GM23338 (cell line): Measurements from ENCODE around the gene TYMP. TPM values are rescaled to one million over a fixed set of nuclear protein-coding genes. Genes with fewer than 3 reads are reported as not detected.

Experiments used
- ATAC-seq: fragments of 200-7000 bp; cut with Tn5 transposase; 3 replicates; pipeline ENCODE4 v1.9.1; 2020
- DNase-seq: peaks from one replicate; pipeline ENCODE4 v3.0.0-alpha.2; 2015; ENCODE audit warnings: low spot score
- H2AFZ ChIP-seq: fragments of 200-600 bp; sonication (generic); 2 replicates; pipeline ENCODE4 v1.8.0; 2016; ENCODE audit warnings: antibody characterized with exemption, mild to moderate bottlenecking, moderate library complexity
- H3F3A ChIP-seq: fragments of 200-600 bp; sonication (generic); replicated peaks from 2 replicates; pipeline ENCODE4 v1.8.0; 2017; ENCODE audit warnings: antibody characterized with exemption, mixed run types, low read depth
- H3K27ac ChIP-seq: fragments of 200-600 bp; sonication (generic); 2 replicates; pipeline ENCODE4 v1.6.1; 2016; ENCODE audit warnings: low read depth
- H3K27me3 ChIP-seq: fragments of 200-600 bp; sonication (generic); 2 replicates; pipeline ENCODE4 v1.8.0; 2016; ENCODE audit warnings: mild to moderate bottlenecking, mixed run types, moderate library complexity; ENCODE audit not compliant: insufficient read depth
- H3K36me3 ChIP-seq: fragments of 200-600 bp; sonication (generic); 2 replicates; pipeline ENCODE4 v1.8.0; 2016; ENCODE audit warnings: mild to moderate bottlenecking; ENCODE audit not compliant: insufficient read depth
- H3K4me1 ChIP-seq: fragments of 200-600 bp; sonication (generic); 2 replicates; pipeline ENCODE4 v1.8.0; 2016; ENCODE audit warnings: mild to moderate bottlenecking, moderate library complexity; ENCODE audit not compliant: insufficient read depth
- H3K4me2 ChIP-seq: fragments of 200-600 bp; sonication (generic); 2 replicates; pipeline ENCODE4 v1.7.1; 2017; ENCODE audit warnings: mixed run types
- H3K4me3 ChIP-seq: fragments of 200-600 bp; sonication (generic); 2 replicates; pipeline ENCODE4 v1.6.1; 2016; ENCODE audit warnings: mixed run types
- H3K79me2 ChIP-seq: fragments of 200-600 bp; sonication (generic); replicated peaks from 2 replicates; pipeline ENCODE4 v1.8.0; 2017; ENCODE audit warnings: mild to moderate bottlenecking; ENCODE audit not compliant: insufficient read depth
- H3K9me2 ChIP-seq: fragments of 200-600 bp; sonication (generic); 2 replicates; pipeline ENCODE4 v1.8.0; 2017; ENCODE audit not compliant: insufficient read depth
- H4K20me1 ChIP-seq: fragments of 200-600 bp; sonication (generic); replicated peaks from 2 replicates; pipeline ENCODE4 v1.8.0; 2017; ENCODE audit warnings: mild to moderate bottlenecking; ENCODE audit not compliant: insufficient read depth
- H3K27ac Mint-ChIP-seq: 2 replicates; pipeline ENCODE4 v1.8.0; 2020; ENCODE audit warnings: inconsistent platforms, mild to moderate bottlenecking, moderate library complexity, mixed read lengths
- H3K27me3 Mint-ChIP-seq: 3 replicates; pipeline ENCODE4 v1.8.0; 2022; ENCODE audit warnings: low read depth, mild to moderate bottlenecking, moderate library complexity, mixed read lengths, inconsistent platforms; ENCODE audit not compliant: insufficient read depth, poor library complexity
- H3K36me3 Mint-ChIP-seq: 3 replicates; pipeline ENCODE4 v1.8.0; 2021; ENCODE audit warnings: low read depth, mild to moderate bottlenecking, inconsistent platforms, moderate library complexity, mixed read lengths
- H3K4me1 Mint-ChIP-seq: 3 replicates; pipeline ENCODE4 v1.8.0; 2020; ENCODE audit warnings: mild to moderate bottlenecking, inconsistent platforms, mixed read lengths
- H3K4me3 Mint-ChIP-seq: 3 replicates; pipeline ENCODE4 v1.8.0; 2021; ENCODE audit warnings: moderate library complexity, mild to moderate bottlenecking, inconsistent platforms, mixed read lengths
- H3K9me3 Mint-ChIP-seq: 3 replicates; pipeline ENCODE4 v1.8.0; 2020; ENCODE audit warnings: moderate library complexity, mild to moderate bottlenecking, inconsistent platforms, mixed read lengths
- CREB1 ChIP-seq: fragments of 250-450 bp; sonication (Bioruptor Pico); IDR thresholded peaks from 2 replicates; pipeline ENCODE4 v1.5.0; 2020; ENCODE audit warnings: low read depth, mild to moderate bottlenecking, moderate library complexity
- EZH2phosphoT487 ChIP-seq: fragments of 200-600 bp; sonication (generic); IDR thresholded peaks from one replicate; pipeline ENCODE4 v1.8.1; 2018; ENCODE audit warnings: antibody characterized with exemption; ENCODE audit not compliant: unreplicated experiment
- NANOG ChIP-seq: IDR thresholded peaks from 2 replicates; pipeline ENCODE4 v1.6.1; 2016; ENCODE audit warnings: antibody characterized with exemption, borderline replicate concordance
- POLR2AphosphoS5 ChIP-seq: IDR thresholded peaks from 2 replicates; pipeline ENCODE4 v1.6.1; 2016; ENCODE audit warnings: antibody characterized with exemption, low read depth
- STAT1 ChIP-seq: IDR thresholded peaks from one replicate; pipeline ENCODE4 v1.6.1; 2016; ENCODE audit warnings: antibody characterized with exemption; ENCODE audit not compliant: unreplicated experiment
- ZNF114 ChIP-seq: fragments of 250-450 bp; sonication (Bioruptor Pico); IDR thresholded peaks from 2 replicates; pipeline ENCODE4 v1.5.0; 2020; ENCODE audit warnings: mild to moderate bottlenecking, moderate library complexity
- ZNF331 ChIP-seq: fragments of 250-450 bp; sonication (Bioruptor Pico); IDR thresholded peaks from 2 replicates; pipeline ENCODE4 v1.5.0; 2020; ENCODE audit warnings: low read depth, mild to moderate bottlenecking, moderate library complexity
- polyA plus RNA-seq: library from polyadenylated mRNA; unstranded; fragments of >200 nt; fragmentation: Nextera tagmentation; extraction: Ambion mirVana; gene quantifications from 2 replicates; pipeline ENCODE4 v1.2.1, GENCODE V29; 2016
- total RNA-seq: library from RNA; depleted of rRNA; stranded (reverse); fragments of >200 nt; shearing (Covaris generic); gene quantifications from 2 replicates; pipeline ENCODE4 v1.2.3, GENCODE V29; 2014
- TF ChIP-seq, protein P1 (sequence below), 2 experiments: fragments of 200-600 bp in 1 of 2; sonication (generic) in 1 of 2; conservative IDR thresholded peaks; 2 replicates each; pipeline versions ENCODE4 v1.5.1 to v1.6.1; 2016 to 2017; ENCODE audit warnings: antibody characterized with exemption in 2 of 2, low read depth in 2 of 2, mild to moderate bottlenecking in 2 of 2, moderate library complexity in 1 of 2
- TF ChIP-seq, protein P2 (sequence below): IDR thresholded peaks from one replicate; pipeline ENCODE4 v1.6.1; 2018; ENCODE audit warnings: antibody characterized with exemption; ENCODE audit not compliant: unreplicated experiment

TYMP gene
- total and polyA plus RNA-seq, 2 experiments from 2014 or later, result 0.28 to 1.8 TPM

DNA sequence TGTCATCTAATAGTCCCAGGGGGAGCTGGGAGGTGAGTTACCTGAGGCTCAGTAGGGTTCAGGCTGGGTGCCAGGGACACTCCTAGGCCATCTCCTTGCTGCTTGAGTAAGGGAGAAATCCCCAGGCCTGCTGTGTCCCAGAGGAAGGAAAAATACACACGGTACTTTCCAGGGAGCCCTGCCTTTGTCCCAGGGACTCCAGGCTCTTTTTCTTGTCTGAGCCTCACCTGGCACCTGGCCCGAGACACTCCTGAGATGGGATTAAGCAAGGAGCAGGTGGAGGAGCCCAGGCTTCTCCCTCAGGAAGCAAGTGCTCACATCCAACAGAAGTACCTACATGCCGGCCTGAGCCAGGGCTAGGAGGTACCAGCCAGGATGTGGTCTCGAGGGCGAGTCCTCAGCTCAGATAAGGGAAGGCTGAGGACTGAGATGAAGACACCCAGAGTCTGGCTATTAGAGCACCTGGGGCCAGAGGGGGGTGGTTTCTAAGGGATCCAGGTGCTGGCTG lies 15.0 kb upstream of the TYMP start:
- Histone ChIP-seq H3K4me3 (peak overlapping the region; percentile 44; the same call in 1 of the 2 replicates), H3F3A (peaks cover 7% of the 10 kb centered on the region; the same call in 1 of the 2 replicates), H3K27me3 (peaks cover 39% of the 10 kb centered on the region), H3K9me2 (no peaks in the 10 kb centered on the region), H3K4me2 (peak overlapping the region; percentile 73; the same call in 1 of the 2 replicates), H3K36me3 (no peaks in the 10 kb centered on the region), H2AFZ (peak overlapping the region; percentile 91), H4K20me1 (no peaks in the 10 kb centered on the region), H3K27ac (no peak overlapping the region), H3K79me2 (no peaks in the 10 kb centered on the region), H3K4me1 (no peaks in the 10 kb centered on the region; the same call in 1 of the 2 replicates)
- Mint-ChIP-seq H3K9me3 (no peaks in the 10 kb centered on the region), H3K27me3 (peaks cover 30% of the 10 kb centered on the region), H3K4me3 (no peak overlapping the region), H3K4me1 (no peaks in the 10 kb centered on the region), H3K27ac (no peak overlapping the region), H3K36me3 (no peaks in the 10 kb centered on the region)
- TF ChIP-seq STAT1, result no peak
- no peak for TF ChIP-seq ZNF114
- no peak for TF ChIP-seq CREB1 (CRISPR knock-in tag)
- no peak for TF ChIP-seq POLR2AphosphoS5
- DNase-seq, result no peak
- no peak for ATAC-seq

GRCh38 chr22:50544078-50544745 lies 14.4 kb upstream of the TYMP start:
- H3K4me1 ChIP-seq, result no peaks in the 10 kb centered on the region; the same call in 1 of the 2 replicates
- peak overlapping the region; percentile 91 for H2AFZ ChIP-seq
- no peaks in the 10 kb centered on the region for H3K9me2 ChIP-seq
- peak overlapping the region; percentile 73 for H3K4me2 ChIP-seq
- H3K27me3 ChIP-seq, result peaks cover 39% of the 10 kb centered on the region
- Mint-ChIP-seq H3K4me3 (peak overlapping the region; percentile 51; the same call in 2 of the 3 replicates), H3K4me1 (no peaks in the 10 kb centered on the region), H3K9me3 (no peaks in the 10 kb centered on the region), H3K27me3 (peaks cover 30% of the 10 kb centered on the region), H3K27ac (no peak overlapping the region), H3K36me3 (no peaks in the 10 kb centered on the region)
- H3K27ac ChIP-seq, result no peak overlapping the region
- H4K20me1 ChIP-seq, result no peaks in the 10 kb centered on the region
- no peaks in the 10 kb centered on the region for H3K36me3 ChIP-seq
- TF ChIP-seq CREB1 (CRISPR knock-in tag), result peak; percentile 70
- TF ChIP-seq, protein P1, sequence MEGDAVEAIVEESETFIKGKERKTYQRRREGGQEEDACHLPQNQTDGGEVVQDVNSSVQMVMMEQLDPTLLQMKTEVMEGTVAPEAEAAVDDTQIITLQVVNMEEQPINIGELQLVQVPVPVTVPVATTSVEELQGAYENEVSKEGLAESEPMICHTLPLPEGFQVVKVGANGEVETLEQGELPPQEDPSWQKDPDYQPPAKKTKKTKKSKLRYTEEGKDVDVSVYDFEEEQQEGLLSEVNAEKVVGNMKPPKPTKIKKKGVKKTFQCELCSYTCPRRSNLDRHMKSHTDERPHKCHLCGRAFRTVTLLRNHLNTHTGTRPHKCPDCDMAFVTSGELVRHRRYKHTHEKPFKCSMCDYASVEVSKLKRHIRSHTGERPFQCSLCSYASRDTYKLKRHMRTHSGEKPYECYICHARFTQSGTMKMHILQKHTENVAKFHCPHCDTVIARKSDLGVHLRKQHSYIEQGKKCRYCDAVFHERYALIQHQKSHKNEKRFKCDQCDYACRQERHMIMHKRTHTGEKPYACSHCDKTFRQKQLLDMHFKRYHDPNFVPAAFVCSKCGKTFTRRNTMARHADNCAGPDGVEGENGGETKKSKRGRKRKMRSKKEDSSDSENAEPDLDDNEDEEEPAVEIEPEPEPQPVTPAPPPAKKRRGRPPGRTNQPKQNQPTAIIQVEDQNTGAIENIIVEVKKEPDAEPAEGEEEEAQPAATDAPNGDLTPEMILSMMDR (conservative IDR thresholded peaks at IDR 0.05; ENCODE audit: low read depth in 2 of 2), result peak; percentile 58 to 69
- TF ChIP-seq NANOG, result no peak
- DNase-seq (peak; percentile 93), ATAC-seq (peak; percentile 84)
- no peaks in the 10 kb centered on the region for H3K79me2 ChIP-seq
- peak overlapping the region; percentile 44 for H3K4me3 ChIP-seq
- H3F3A ChIP-seq, result peaks cover 7% of the 10 kb centered on the region; the same call in 1 of the 2 replicates

GRCh38 chr22:50542416-50542927 lies 12.7 kb upstream of the TYMP start:
- Histone ChIP-seq H3K4me3 (no peak overlapping the region), H3K4me2 (no peak overlapping the region)
- ATAC-seq, result no peak
- TF ChIP-seq EZH2phosphoT487 (no peak), ZNF114 (no peak), ZNF331 (CRISPR knock-in tag) (no peak), POLR2AphosphoS5 (no peak), NANOG (no peak), STAT1 (no peak)
- TF ChIP-seq, protein P1 (conservative IDR thresholded peaks at IDR 0.05; ENCODE audit: low read depth in 2 of 2), result no peak
- TF ChIP-seq, protein P2, sequence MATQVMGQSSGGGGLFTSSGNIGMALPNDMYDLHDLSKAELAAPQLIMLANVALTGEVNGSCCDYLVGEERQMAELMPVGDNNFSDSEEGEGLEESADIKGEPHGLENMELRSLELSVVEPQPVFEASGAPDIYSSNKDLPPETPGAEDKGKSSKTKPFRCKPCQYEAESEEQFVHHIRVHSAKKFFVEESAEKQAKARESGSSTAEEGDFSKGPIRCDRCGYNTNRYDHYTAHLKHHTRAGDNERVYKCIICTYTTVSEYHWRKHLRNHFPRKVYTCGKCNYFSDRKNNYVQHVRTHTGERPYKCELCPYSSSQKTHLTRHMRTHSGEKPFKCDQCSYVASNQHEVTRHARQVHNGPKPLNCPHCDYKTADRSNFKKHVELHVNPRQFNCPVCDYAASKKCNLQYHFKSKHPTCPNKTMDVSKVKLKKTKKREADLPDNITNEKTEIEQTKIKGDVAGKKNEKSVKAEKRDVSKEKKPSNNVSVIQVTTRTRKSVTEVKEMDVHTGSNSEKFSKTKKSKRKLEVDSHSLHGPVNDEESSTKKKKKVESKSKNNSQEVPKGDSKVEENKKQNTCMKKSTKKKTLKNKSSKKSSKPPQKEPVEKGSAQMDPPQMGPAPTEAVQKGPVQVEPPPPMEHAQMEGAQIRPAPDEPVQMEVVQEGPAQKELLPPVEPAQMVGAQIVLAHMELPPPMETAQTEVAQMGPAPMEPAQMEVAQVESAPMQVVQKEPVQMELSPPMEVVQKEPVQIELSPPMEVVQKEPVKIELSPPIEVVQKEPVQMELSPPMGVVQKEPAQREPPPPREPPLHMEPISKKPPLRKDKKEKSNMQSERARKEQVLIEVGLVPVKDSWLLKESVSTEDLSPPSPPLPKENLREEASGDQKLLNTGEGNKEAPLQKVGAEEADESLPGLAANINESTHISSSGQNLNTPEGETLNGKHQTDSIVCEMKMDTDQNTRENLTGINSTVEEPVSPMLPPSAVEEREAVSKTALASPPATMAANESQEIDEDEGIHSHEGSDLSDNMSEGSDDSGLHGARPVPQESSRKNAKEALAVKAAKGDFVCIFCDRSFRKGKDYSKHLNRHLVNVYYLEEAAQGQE, result no peak

More at GRCh38 chr22:50542416-50542927, 12.7 kb upstream of the TYMP start:
- Mint-ChIP-seq H3K4me3 (no peak overlapping the region), H3K27ac (no peak overlapping the region), H3K27me3 (peaks cover 28% of the 10 kb centered on the region), H3K4me1 (no peaks in the 10 kb centered on the region), H3K36me3 (no peaks in the 10 kb centered on the region), H3K9me3 (no peaks in the 10 kb centered on the region)
- Histone ChIP-seq H4K20me1 (no peaks in the 10 kb centered on the region), H3K79me2 (no peaks in the 10 kb centered on the region), H3K9me2 (no peaks in the 10 kb centered on the region), H3F3A (peaks cover 7% of the 10 kb centered on the region; the same call in 1 of the 2 replicates), H2AFZ (no peak overlapping the region), H3K4me1 (no peaks in the 10 kb centered on the region; the same call in 1 of the 2 replicates), H3K27me3 (peaks cover 25% of the 10 kb centered on the region), H3K27ac (no peak overlapping the region), H3K36me3 (no peaks in the 10 kb centered on the region)
- DNase-seq, result no peak
